Naive thymus-derived CD4-positive, alpha-beta T cell (primary cell): ENCODE results near the gene KCNN3. TPM values are rescaled to one million over a fixed set of nuclear protein-coding genes. Genes with fewer than 3 reads are reported as not detected.
"Not testable (repeated sequence)": the region's sequence is repeated elsewhere in the genome, so short reads cannot be mapped to it uniquely, and the experiment has no call there.

ENCODE experiments used
- ATAC-seq: fragments of 150-1000 bp; cut with Tn5 transposase; 2 replicates; pipeline ENCODE4 v1.10.0; 2021; ENCODE audit warnings: mild to moderate bottlenecking, moderate library complexity
- CTCF ChIA-PET: fragments of 350-600 bp; sonication (Branson Sonifier 250); formaldehyde crosslinking; loops from one replicate; lab custom pipeline; 2021; ENCODE audit warnings: antibody characterized with exemption; lab: Charles Lee
- POLR2A ChIA-PET: fragments of 350-600 bp; sonication (Branson Sonifier 250); formaldehyde crosslinking; loops from one replicate; lab custom pipeline; 2021; ENCODE audit warnings: antibody characterized with exemption, inconsistent platforms; lab: Charles Lee
- DNase-seq, 9 donors: peaks; one replicate each; pipeline versions ENCODE4 v3.0.0 to v3.0.0-alpha.2; 2020 to 2022; ENCODE audit warnings: mixed read lengths in 1 of 9
- H3K27ac ChIP-seq: one replicate; pipeline ENCODE4 v1.7.0; 2013; ENCODE audit warnings: mild to moderate bottlenecking, low read depth, low read length, moderate library complexity
- H3K27me3 ChIP-seq, 2 donors: one replicate each; pipeline ENCODE4 v1.7.0; 2013; ENCODE audit warnings: low read length in 2 of 2, mild to moderate bottlenecking in 2 of 2, moderate library complexity in 2 of 2; ENCODE audit not compliant: control insufficient read depth in 2 of 2, insufficient read depth in 2 of 2
- H3K36me3 ChIP-seq, 3 experiments: 1 replicate in 2 of 3; 2 replicates in 1 of 3; pipeline ENCODE4 v1.7.0; 2013; ENCODE audit warnings: low read length in 3 of 3, mild to moderate bottlenecking in 3 of 3, moderate library complexity in 1 of 3; ENCODE audit not compliant: insufficient read depth in 3 of 3, control insufficient read depth in 2 of 3
- H3K4me1 ChIP-seq, 2 donors: one replicate each; pipeline ENCODE4 v1.7.0; 2013; ENCODE audit warnings: low read length in 2 of 2, mild to moderate bottlenecking in 2 of 2, moderate library complexity in 1 of 2; ENCODE audit not compliant: control insufficient read depth in 2 of 2, insufficient read depth in 2 of 2
- H3K4me3 ChIP-seq: 2 replicates; pipeline ENCODE4 v1.7.0; 2013; ENCODE audit warnings: mild to moderate bottlenecking, low read length
- H3K9me3 ChIP-seq, 3 experiments: 1 replicate in 2 of 3; 2 replicates in 1 of 3; pipeline ENCODE4 v1.7.0; 2013; ENCODE audit warnings: low read length in 3 of 3; ENCODE audit not compliant: control insufficient read depth in 2 of 3
- H3K27ac Mint-ChIP-seq, 9 donors: one replicate each; pipeline ENCODE4 v1.8.0; 2020 to 2022; ENCODE audit warnings: mixed read lengths in 9 of 9, mild to moderate bottlenecking in 8 of 9, moderate library complexity in 5 of 9, inconsistent platforms in 2 of 9
- H3K27me3 Mint-ChIP-seq, 5 donors: one replicate each; pipeline ENCODE4 v1.8.0; 2021 to 2022; ENCODE audit warnings: mixed read lengths in 5 of 5, mild to moderate bottlenecking in 1 of 5
- H3K36me3 Mint-ChIP-seq, 5 donors: one replicate each; pipeline ENCODE4 v1.8.0; 2020 to 2022; ENCODE audit warnings: mixed read lengths in 5 of 5, mild to moderate bottlenecking in 3 of 5, inconsistent platforms in 1 of 5
- H3K4me1 Mint-ChIP-seq, 7 donors: one replicate each; pipeline ENCODE4 v1.8.0; 2020 to 2022; ENCODE audit warnings: mixed read lengths in 7 of 7, mild to moderate bottlenecking in 3 of 7, inconsistent platforms in 1 of 7
- H3K4me3 Mint-ChIP-seq, 10 donors: one replicate each; pipeline ENCODE4 v1.8.0; 2020 to 2022; ENCODE audit warnings: mild to moderate bottlenecking in 10 of 10, mixed read lengths in 10 of 10, moderate library complexity in 6 of 10, inconsistent platforms in 2 of 10
- H3K9me3 Mint-ChIP-seq, 11 donors: one replicate each; pipeline ENCODE4 v1.8.0; 2020 to 2022; ENCODE audit warnings: mixed read lengths in 11 of 11, mild to moderate bottlenecking in 4 of 11, inconsistent platforms in 1 of 11, moderate library complexity in 1 of 11
- intact Hi-C, 2 donors: fragments of 100-400 bp; cut with micrococcal nuclease; formaldehyde crosslinking; loops; one replicate each; pipeline ENCODE4 v1.15.1; 2023
- polyA plus RNA-seq, 2 donors: library from polyadenylated mRNA; unstranded; fragments of 300-500 nt; fragmentation: Illumina TruSeq; gene quantifications; one replicate each; pipeline ENCODE4 v1.2.3, GENCODE V29; 2021
- total RNA-seq, 6 experiments: library from RNA in 5 of 6; stranded (reverse) in 5 of 6; gene quantifications; 1 replicate in 5 of 6; 2 replicates in 1 of 6; pipeline ENCODE4 v1.2.3 and lab custom pipeline; 2021 to 2026

KCNN3 gene
- total and polyA plus RNA-seq, 7 experiments from 2014 or later: 0.05 to 0.29 (median 0.15) TPM; not detected in 3

GRCh38 chr1:154682254-154682653 is 187.8 kb downstream of the KCNN3 start:
- ChIA-PET POLR2A (no interaction called here), CTCF (interaction anchor here (1.6 kb wide), 1 partner anchor 13 kb away, joined by 5 read pairs; no protein-coding TSS in a partner anchor)
- Histone ChIP-seq H3K27ac (no peak overlapping the region), H3K36me3 (no peaks in the 10 kb centered on the region), H3K4me1 (no peaks in the 10 kb centered on the region), H3K27me3 (no peaks in the 10 kb centered on the region), H3K4me3 (no peak overlapping the region), H3K9me3 (no peaks in the 10 kb centered on the region)
- ATAC-seq (no peak), DNase-seq (no peak)
- intact Hi-C loops: no loop called here
- Mint-ChIP-seq H3K27ac (no peak overlapping the region), H3K4me3 (no peak overlapping the region), H3K36me3 (peaks cover 0 to 2% (median 0%) of the 10 kb centered on the region in 5 donors), H3K9me3 (no peaks in the 10 kb centered on the region), H3K4me1 (peaks cover 0 to 3% (median 0%) of the 10 kb centered on the region in 7 donors), H3K27me3 (peaks cover 0 to 17% (median 0%) of the 10 kb centered on the region in 5 donors)

DNA sequence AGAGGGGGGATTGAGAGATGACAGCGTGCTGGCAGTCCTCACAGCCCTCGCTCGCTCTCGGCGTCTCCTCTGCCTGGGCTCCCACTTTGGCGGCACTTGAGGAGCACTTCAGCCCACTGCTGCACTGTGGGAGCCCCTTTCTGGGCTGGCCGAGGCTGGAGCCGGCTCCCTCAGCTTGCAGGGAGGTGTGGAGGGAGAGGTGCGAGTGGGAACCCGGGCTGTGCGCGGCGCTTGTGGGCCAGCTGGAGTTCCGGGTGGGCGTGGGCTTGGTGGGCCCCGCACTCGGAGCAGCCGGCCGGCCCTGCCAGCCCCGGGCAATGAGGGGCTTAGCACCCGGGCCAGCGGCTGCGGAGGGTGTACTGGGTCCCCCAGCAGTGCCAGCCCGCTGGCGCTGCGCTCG is 192.2 kb downstream of the KCNN3 start:
- H3K4me1 Mint-ChIP-seq, H3K27ac Mint-ChIP-seq, DNase-seq, H3K27me3 Mint-ChIP-seq, POLR2A ChIA-PET, intact Hi-C loops, H3K4me1 ChIP-seq, H3K36me3 ChIP-seq, H3K36me3 Mint-ChIP-seq, H3K27me3 ChIP-seq, H3K4me3 ChIP-seq, H3K9me3 Mint-ChIP-seq, ATAC-seq, H3K9me3 ChIP-seq, H3K27ac ChIP-seq, H3K4me3 Mint-ChIP-seq, CTCF ChIA-PET: not testable (repeated sequence)

DNA sequence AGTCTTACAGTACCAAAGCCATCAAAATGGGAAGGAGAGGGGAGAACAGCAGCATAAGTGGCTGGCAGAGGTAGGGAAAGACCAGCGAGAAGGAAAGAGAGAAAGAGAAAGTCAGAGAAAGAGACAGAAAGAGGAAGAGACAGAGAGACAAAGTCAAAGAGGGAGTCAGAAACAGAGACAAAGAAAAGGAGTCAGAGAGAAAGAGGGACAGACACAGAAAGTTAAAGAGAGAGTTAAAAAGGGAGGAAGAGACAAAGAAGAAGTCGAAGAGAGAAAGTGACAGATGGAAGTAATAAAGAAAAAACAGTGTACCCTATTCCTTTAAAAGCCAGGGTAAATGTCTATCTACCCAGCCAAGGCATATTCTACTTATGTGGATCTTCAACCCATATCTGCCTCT is 193.2 kb downstream of the KCNN3 start:
- H3K27ac ChIP-seq, H3K4me1 Mint-ChIP-seq, H3K27me3 Mint-ChIP-seq, H3K36me3 ChIP-seq, H3K4me1 ChIP-seq, ATAC-seq, H3K27ac Mint-ChIP-seq, H3K9me3 ChIP-seq, CTCF ChIA-PET, intact Hi-C loops, H3K4me3 Mint-ChIP-seq, POLR2A ChIA-PET, H3K4me3 ChIP-seq, H3K27me3 ChIP-seq, H3K9me3 Mint-ChIP-seq, H3K36me3 Mint-ChIP-seq, DNase-seq: not testable (repeated sequence)

DNA sequence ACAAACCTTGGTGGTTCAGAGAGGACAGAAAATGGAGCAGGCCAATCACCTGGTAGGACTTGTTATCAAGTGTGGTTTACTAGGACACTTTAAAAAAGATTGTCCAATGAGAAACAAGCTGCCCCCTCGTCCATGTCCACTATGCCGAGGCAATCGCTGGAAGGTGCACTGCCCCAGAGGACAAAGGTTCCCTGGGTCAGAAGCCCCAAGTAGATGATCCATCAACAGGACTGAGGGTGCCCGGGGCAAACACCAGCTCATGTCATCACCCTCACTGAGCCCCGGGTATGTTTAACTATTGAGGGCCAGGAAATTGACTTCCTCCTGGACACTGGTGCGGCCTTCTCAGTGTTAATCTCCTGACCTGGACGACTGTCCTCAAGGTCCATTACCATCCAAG is 195.6 kb downstream of the KCNN3 start:
- H3K4me3 ChIP-seq, H3K9me3 ChIP-seq, intact Hi-C loops, ATAC-seq, H3K27ac ChIP-seq, H3K4me3 Mint-ChIP-seq, H3K27me3 Mint-ChIP-seq, H3K36me3 Mint-ChIP-seq, H3K27me3 ChIP-seq, H3K27ac Mint-ChIP-seq, H3K36me3 ChIP-seq, DNase-seq, H3K9me3 Mint-ChIP-seq, POLR2A ChIA-PET, H3K4me1 ChIP-seq: not testable (repeated sequence)
- H3K4me1 Mint-ChIP-seq: peaks cover 0 to 13% (median 5%) of the 10 kb centered on the region in 7 donors
- CTCF ChIA-PET: interaction anchor here (1.0 kb wide), 1 partner anchor 208 kb away, joined by 3 read pairs; no protein-coding TSS in a partner anchor

GRCh38 chr1:154672245-154672644 is 197.8 kb downstream of the KCNN3 start:
- peaks cover 0 to 13% (median 5%) of the 10 kb centered on the region in 7 donors for H3K4me1 Mint-ChIP-seq
- CTCF ChIA-PET: interaction anchor here (0.6 to 1.8 kb wide), 2 partner anchors 119 to 395 kb away, joined by 3 to 6 read pairs; no protein-coding TSS in a partner anchor
- H3K27ac ChIP-seq, H3K4me3 Mint-ChIP-seq, ATAC-seq, H3K27ac Mint-ChIP-seq, H3K36me3 ChIP-seq, intact Hi-C loops, DNase-seq, H3K9me3 Mint-ChIP-seq, H3K9me3 ChIP-seq, H3K4me1 ChIP-seq, H3K36me3 Mint-ChIP-seq, H3K27me3 Mint-ChIP-seq, POLR2A ChIA-PET, H3K27me3 ChIP-seq, H3K4me3 ChIP-seq: not testable (repeated sequence)

GRCh38 chr1:154671412-154671811 is 198.7 kb downstream of the KCNN3 start:
- ATAC-seq, DNase-seq, H3K4me1 ChIP-seq, H3K36me3 ChIP-seq, intact Hi-C loops, H3K27ac Mint-ChIP-seq, H3K4me3 ChIP-seq, H3K9me3 Mint-ChIP-seq, H3K27me3 Mint-ChIP-seq, H3K27ac ChIP-seq, POLR2A ChIA-PET, H3K36me3 Mint-ChIP-seq, H3K27me3 ChIP-seq, H3K9me3 ChIP-seq: not testable (repeated sequence)
- H3K4me1 Mint-ChIP-seq: peaks cover 0 to 13% (median 5%) of the 10 kb centered on the region in 7 donors
- CTCF ChIA-PET: interaction anchor here (0.6 to 1.8 kb wide), 3 partner anchors 23 to 207 kb away, joined by 3 to 6 read pairs (median 3); no protein-coding TSS in a partner anchor
- peak overlapping the region in 3 of 10 donors; percentile 32 to 48 (median 48) for H3K4me3 Mint-ChIP-seq
